Motor neuron (in vitro differentiated cells): ENCODE data around the gene SPI1. TPM values are rescaled to one million over a fixed set of nuclear protein-coding genes. Genes with fewer than 3 reads are reported as not detected.

Experiments
- total RNA-seq, 8 experiments: library from RNA; unstranded; fragments of 300-600 nt; gene quantifications; 2 replicates each; pipeline versions ENCODE4 v1.2.3 to v1.2.4, GENCODE V29; 2022

Gene SPI1
- total RNA-seq, 8 experiments from 2014 or later = 0.18 to 0.85 (median 0.44) TPM; not detected in 2

Other genes starting within 250 kb of the SPI1 start
- 100 to 1,000 TPM in 1 of 8 experiments, 10 to 100 TPM in 7; 51.8 to 114 (median 66.5) TPM for gene ARFGAP2, start 201.7 kb downstream of the SPI1 start, total RNA-seq
- 10 to 100 TPM in 4 of 8 experiments, 1 to 10 TPM in 4; 1.2 to 89.4 (median 9.9) TPM for gene PACSIN3, start 192.1 kb downstream of the SPI1 start, total RNA-seq
- 100 to 1,000 TPM in 1 of 8 experiments, 10 to 100 TPM in 7; 18.3 to 139 (median 22.8) TPM for gene DDB2, start 163.6 kb downstream of the SPI1 start, total RNA-seq
- 10 to 100 TPM; 23.3 to 66.7 (median 33.8) TPM for gene ACP2, start 129.7 kb downstream of the SPI1 start, total RNA-seq
- 10 to 100 TPM in 7 of 8 experiments, 1 to 10 TPM in 1; 9.7 to 40.7 (median 15.4) TPM for gene NR1H3, start 120.6 kb downstream of the SPI1 start, total RNA-seq
- 10 to 100 TPM; 19.5 to 55.7 (median 41.8) TPM for gene MADD, start 108.4 kb downstream of the SPI1 start, total RNA-seq
- under 1 TPM in 3 of 8 experiments, not detected in 5; 0.04 to 0.09 (median 0.05) TPM for gene MYBPC3, start 25.8 kb downstream of the SPI1 start, total RNA-seq
- gene SLC39A13, start 30.0 kb upstream of the SPI1 start, total RNA-seq = 10 to 100 TPM; 13.8 to 31.6 (median 20.9) TPM
- gene PSMC3, start 47.9 kb upstream of the SPI1 start, total RNA-seq = 100 to 1,000 TPM; 106 to 245 (median 159) TPM
- 1 to 10 TPM in 3 of 8 experiments, under 1 TPM in 3, not detected in 2; 0.14 to 2.2 (median 0.75) TPM for gene RAPSN, start 70.6 kb upstream of the SPI1 start, total RNA-seq
- 100 to 1,000 TPM in 4 of 8 experiments, 10 to 100 TPM in 4; 47.2 to 125 (median 106) TPM for gene CELF1, start 174.6 kb upstream of the SPI1 start, total RNA-seq
- 10 to 100 TPM; 31.6 to 62.8 (median 38.9) TPM for gene PTPMT1, start 187.1 kb upstream of the SPI1 start, total RNA-seq
- 10 to 100 TPM; 12.6 to 28.8 (median 18.1) TPM for gene KBTBD4, start 200.4 kb upstream of the SPI1 start, total RNA-seq
- 100 to 1,000 TPM in 7 of 8 experiments, 10 to 100 TPM in 1; 92.5 to 149 (median 114) TPM for gene NDUFS3, start 200.5 kb upstream of the SPI1 start, total RNA-seq
- 1 to 10 TPM in 1 of 8 experiments, under 1 TPM in 6, not detected in 1; 0.27 to 2.5 (median 0.64) TPM for gene FAM180B, start 208.1 kb upstream of the SPI1 start, total RNA-seq
- gene C1QTNF4, start 215.9 kb upstream of the SPI1 start, total RNA-seq = 10 to 100 TPM in 1 of 8 experiments, 1 to 10 TPM in 4, under 1 TPM in 1, not detected in 2; 0.63 to 10.7 (median 5.0) TPM